Measurements from ENCODE around the gene METTL8. TPM values are rescaled to one million over a fixed set of nuclear protein-coding genes. Genes with fewer than 3 reads are reported as not detected.

Gene METTL8
- total RNA-seq, 2 donors from 2014 or later: 25.6 to 31.0 TPM

DNA sequence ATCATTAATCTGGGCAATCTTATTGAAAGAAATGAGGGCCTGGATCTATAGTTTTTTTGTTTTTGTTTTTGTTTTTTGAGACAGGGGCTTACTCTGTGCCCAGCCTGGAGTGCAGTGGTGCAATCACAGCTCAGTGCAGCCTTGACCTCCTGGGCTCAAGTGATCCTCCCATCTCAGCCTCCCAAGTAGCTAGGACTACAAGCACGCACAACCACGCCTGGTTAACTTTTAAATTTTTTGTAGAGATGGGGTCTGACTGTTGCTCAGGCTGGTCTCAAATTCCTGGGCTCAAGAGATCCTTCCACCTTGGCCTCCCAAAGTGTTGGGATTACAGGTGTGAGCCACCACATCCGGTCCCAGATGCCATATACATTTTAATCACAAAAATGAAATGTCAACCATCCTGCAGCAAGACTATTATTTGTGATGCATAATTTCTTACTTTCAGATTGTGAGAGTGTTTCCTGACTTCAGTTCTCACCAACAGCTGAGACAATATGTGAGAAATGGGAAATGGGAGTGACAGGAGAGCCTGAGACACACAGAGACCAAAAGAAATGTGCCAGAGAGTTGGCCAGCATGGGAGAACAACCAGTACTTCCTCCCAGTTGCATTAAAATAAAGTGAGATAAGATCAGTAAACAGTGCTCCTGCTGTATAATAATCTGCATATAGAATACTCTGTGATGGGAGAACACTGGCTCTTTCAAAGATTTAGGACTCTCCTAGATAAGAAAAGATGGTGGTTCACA, 87.6 kb downstream of the METTL8 start:
- DNase-seq (no peak), ATAC-seq (replicated peaks in 1 of 2) (no peak)
- H3K27me3 Mint-ChIP-seq (ENCODE audit: low read depth): no peaks in the 10 kb centered on the region
- peaks cover under 1 to 4% of the 10 kb centered on the region in 2 donors for H3K36me3 Mint-ChIP-seq (ENCODE audit: insufficient read depth in 2 of 2)
- no peak overlapping the region for H3K27ac Mint-ChIP-seq
- H3K4me3 Mint-ChIP-seq: no peak overlapping the region
- H3K9me3 Mint-ChIP-seq: peaks cover 0 to 3% of the 10 kb centered on the region in 2 donors
- H3K4me1 Mint-ChIP-seq (ENCODE audit: low read depth): peaks cover 38% of the 10 kb centered on the region

DNA sequence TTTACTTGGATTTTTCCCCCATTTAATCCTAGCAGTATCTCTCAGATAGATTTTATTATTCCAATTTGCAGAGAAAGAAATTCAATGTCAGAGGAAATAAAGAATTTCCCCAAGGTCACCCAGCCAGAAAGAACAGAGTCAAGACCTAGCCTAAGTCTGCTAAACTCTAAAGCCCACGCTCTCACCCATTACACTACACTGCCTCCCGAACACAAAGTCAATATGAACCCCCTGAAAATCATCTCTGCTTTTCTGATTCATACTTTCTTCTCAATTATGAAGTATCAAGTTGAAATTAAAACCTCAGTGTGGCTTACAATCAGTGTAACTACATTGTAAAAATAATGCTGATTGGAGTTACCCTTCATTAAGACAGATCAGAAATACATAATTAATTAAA, 89.6 kb downstream of the METTL8 start:
- Mint-ChIP-seq H3K9me3 (no peaks in the 10 kb centered on the region), H3K4me1 (ENCODE audit: low read depth) (peaks cover 38% of the 10 kb centered on the region), H3K4me3 (peak overlapping the region in 1 of 2 donors; percentile 28), H3K36me3 (ENCODE audit: insufficient read depth in 2 of 2) (no peaks in the 10 kb centered on the region), H3K27me3 (ENCODE audit: low read depth) (no peaks in the 10 kb centered on the region), H3K27ac (no peak overlapping the region)
- DNase-seq: no peak
- ATAC-seq (replicated peaks in 1 of 2): peak; percentile 74 to 78

DNA sequence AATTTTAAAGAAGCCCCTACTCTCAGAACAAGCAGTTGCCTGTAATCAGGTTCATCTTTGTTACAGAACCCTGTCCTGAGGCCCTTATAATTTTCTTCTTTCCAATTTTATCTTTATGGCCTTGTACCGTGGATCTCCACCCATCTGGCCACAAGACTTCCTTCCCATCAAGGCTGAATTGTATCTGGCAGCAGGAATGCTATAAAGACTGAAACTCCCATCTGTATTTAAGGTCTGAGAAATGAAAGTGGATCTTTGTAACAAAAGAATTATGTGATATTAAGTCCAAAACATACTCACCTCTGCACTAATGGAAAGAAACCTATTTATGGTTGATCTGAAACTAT, 91.8 kb downstream of the METTL8 start:
- ATAC-seq (replicated peaks in 1 of 2): no peak
- peaks cover 32% of the 10 kb centered on the region for H3K4me1 Mint-ChIP-seq (ENCODE audit: low read depth)
- no peak for DNase-seq
- H3K9me3 Mint-ChIP-seq: no peaks in the 10 kb centered on the region
- peaks cover 0 to 5% of the 10 kb centered on the region in 2 donors for H3K36me3 Mint-ChIP-seq (ENCODE audit: insufficient read depth in 2 of 2)
- H3K27me3 Mint-ChIP-seq (ENCODE audit: low read depth): no peaks in the 10 kb centered on the region
- H3K27ac Mint-ChIP-seq: no peak overlapping the region
- no peak overlapping the region for H3K4me3 Mint-ChIP-seq

DNA sequence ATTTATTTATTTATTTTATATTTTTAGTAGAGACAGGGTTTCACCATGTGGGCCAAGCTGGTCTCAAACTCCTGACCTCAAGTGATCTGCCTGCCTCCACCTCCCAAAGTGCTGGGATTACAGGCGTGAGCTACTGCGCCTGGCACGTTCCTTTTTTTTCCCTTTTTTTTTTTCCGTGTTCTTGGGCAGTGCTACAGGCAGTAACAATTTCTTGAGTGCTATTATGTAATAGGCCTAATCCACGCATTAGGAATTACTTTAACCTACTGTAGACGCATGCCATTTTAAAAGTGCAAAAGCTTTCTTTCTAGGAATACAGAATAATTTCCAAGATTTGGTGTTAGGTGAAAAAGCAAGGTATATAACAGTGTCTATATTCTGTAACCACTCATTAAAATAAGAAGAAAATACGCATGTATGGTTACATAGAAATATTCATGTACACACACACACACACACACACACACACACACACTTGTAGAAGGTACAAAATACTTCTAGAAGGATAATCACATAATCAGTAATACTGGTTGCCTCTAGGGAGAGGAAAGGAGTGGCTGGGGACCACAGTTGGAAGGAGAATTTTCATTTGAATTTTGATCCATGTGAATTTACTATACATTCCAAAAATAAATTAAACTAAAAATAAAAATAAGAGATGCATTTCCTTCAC, 92.3 kb downstream of the METTL8 start:
- H3K27me3 Mint-ChIP-seq (ENCODE audit: low read depth): no peaks in the 10 kb centered on the region
- H3K4me1 Mint-ChIP-seq (ENCODE audit: low read depth): peaks cover 32% of the 10 kb centered on the region
- peaks cover 0 to 6% of the 10 kb centered on the region in 2 donors for H3K36me3 Mint-ChIP-seq (ENCODE audit: insufficient read depth in 2 of 2)
- no peak for ATAC-seq (replicated peaks in 1 of 2)
- H3K4me3 Mint-ChIP-seq: no peak overlapping the region
- no peak for DNase-seq
- no peak overlapping the region for H3K27ac Mint-ChIP-seq
- no peaks in the 10 kb centered on the region for H3K9me3 Mint-ChIP-seq

DNA sequence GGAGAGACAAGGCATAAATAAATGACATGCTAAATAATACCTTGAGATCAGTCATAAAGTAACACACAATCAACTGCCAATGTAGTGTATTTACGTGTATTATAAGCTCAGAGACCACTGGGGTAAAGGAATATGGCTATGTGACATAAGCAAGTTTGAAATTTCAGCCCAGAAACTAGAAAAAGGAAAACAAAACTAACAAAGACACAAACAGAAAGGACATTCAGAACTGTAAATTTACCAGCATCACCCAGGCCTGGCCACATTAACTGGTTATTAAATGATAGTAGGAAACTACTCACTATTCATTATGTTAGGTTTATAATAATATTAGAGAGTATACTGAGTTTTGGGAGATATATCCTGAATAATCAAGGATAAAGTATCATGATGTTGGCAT, 98.8 kb downstream of the METTL8 start:
- Mint-ChIP-seq H3K4me1 (ENCODE audit: low read depth) (peaks cover 23% of the 10 kb centered on the region), H3K36me3 (ENCODE audit: insufficient read depth in 2 of 2) (peaks cover 2 to 9% of the 10 kb centered on the region in 2 donors), H3K9me3 (no peaks in the 10 kb centered on the region), H3K4me3 (no peak overlapping the region), H3K27ac (no peak overlapping the region), H3K27me3 (ENCODE audit: low read depth) (no peaks in the 10 kb centered on the region)
- no peak for DNase-seq
- ATAC-seq (replicated peaks in 1 of 2): no peak

DNA sequence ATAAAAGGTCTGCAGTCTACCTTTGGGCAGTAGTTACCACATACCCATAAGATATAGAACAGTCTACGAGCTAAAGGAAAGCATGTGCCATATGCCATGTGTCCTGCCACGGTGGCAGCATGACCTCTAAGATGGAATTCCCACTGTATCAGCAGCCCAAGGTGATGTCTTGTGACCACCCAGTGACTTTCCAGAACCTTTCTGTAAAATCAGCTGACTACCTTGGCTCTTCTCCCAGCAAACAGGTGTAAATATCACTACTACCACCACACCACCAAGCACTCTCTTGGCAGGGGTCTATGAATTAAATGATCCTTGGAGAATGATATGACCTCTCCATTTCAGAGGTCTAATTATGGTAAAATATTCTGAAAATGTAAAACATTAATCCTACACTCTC, 99.6 kb downstream of the METTL8 start:
- no peak overlapping the region for H3K4me3 Mint-ChIP-seq
- peaks cover 23% of the 10 kb centered on the region for H3K4me1 Mint-ChIP-seq (ENCODE audit: low read depth)
- ATAC-seq (replicated peaks in 1 of 2) (no peak), DNase-seq (no peak)
- no peaks in the 10 kb centered on the region for H3K9me3 Mint-ChIP-seq
- H3K27ac Mint-ChIP-seq: no peak overlapping the region
- no peaks in the 10 kb centered on the region for H3K27me3 Mint-ChIP-seq (ENCODE audit: low read depth)
- H3K36me3 Mint-ChIP-seq (ENCODE audit: insufficient read depth in 2 of 2): peaks cover 2 to 9% of the 10 kb centered on the region in 2 donors

DNA sequence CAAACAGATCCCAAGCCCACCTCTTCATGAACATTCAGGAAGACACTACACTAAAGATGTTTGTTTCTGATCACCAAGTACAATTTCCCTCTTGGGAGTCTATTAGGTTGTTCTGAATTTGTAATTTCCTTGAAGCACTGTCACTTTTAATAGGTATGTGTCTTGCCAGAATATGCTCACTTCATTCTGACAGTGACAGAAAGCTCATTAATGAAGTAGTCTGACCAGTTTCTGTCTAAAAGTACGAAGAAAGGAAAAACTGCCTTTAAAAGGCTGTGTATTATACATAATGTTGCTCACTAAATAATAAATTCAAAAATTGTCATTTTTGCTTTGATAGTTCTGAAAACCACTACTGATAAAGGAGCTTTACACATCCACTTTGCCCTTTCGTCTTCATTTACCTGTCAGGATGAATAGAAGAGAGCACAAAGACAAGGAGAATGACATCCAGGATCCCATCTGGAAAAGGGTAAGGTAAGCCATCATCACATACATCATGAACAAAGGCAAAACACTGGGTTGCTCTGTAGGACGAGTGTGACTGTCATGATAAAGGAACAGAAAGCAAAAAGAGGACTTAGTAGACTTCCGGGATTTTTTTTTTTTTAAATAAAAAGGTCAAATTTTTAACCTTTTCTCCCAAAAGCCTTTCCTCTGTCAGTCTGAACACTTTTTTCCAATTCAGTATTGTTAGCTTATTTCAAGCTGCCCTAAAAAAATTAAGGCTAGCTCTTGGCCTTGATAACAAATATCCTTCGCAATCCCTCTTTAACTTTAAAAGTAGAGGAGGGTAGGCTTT, 103.4 kb downstream of the METTL8 start:
- ATAC-seq (replicated peaks in 1 of 2): no peak
- peak overlapping the region; percentile 87 for H3K27ac Mint-ChIP-seq
- H3K27me3 Mint-ChIP-seq (ENCODE audit: low read depth): no peaks in the 10 kb centered on the region

DNA sequence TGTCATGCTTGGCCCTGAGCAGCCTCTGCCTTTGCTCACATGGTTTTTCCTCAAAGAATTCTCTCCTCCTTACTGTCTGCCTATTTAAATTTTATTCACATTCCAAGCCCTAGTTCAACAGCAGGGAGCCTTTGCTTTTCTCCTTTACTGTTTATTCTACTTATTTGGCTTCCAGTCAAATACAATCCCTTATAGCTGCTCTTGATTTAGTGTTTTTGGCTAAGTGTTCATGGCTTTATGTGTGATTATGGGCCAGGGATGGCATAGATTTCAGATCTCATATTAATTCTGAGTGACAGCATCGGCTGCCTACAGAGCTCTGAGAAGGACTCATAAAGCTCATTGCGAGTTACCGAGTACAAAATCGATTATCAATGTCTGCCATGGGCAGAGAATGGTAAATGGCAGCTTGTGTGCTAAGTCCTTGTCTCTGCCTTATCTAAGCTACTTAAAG, 106.7 kb downstream of the METTL8 start:
- peaks cover 51% of the 10 kb centered on the region for H3K4me1 Mint-ChIP-seq (ENCODE audit: low read depth)
- H3K4me3 Mint-ChIP-seq: peak overlapping the region; percentile 19 to 89

More for the DNA sequence above, 103.4 kb downstream of the METTL8 start:
- Mint-ChIP-seq H3K4me3 (peak overlapping the region in 1 of 2 donors; percentile 47), H3K4me1 (ENCODE audit: low read depth) (peaks cover 36% of the 10 kb centered on the region), H3K36me3 (ENCODE audit: insufficient read depth in 2 of 2) (peaks cover 5 to 6% of the 10 kb centered on the region in 2 donors), H3K9me3 (peaks cover 0 to 2% of the 10 kb centered on the region in 2 donors)
- DNase-seq: no peak

DNA sequence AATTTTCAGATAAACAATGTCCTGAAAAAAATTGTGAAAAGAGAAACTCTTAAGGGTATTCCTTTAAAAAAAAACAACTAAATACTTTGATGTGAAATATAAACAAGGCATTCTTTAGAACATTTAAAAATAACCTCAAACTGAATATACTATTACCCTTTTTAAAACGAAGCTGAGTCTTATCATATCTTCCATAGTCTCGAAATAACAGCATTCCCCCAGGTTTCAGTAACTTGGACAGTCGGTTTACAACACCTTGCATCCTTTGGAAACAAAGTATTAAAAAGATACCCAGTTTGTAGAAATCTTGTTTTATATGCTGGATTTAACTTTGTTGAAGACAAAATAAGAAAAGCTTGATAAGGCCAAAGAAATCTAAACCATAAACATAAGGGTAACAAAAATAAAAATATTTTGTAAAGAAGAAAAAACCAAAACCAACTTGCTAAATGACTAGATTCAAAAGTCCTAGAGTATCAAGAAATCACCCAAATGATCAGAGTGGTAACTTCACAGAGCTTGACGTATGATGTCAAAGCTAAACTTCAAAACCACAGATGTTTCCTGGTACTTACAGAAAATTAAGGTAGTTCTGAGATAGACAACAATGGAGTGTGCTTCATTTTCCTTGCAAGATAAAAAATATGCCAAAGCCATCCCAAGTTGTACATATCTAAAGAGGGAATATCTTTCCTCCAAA, 107.8 kb downstream of the METTL8 start:
- H3K9me3 Mint-ChIP-seq: peaks cover 0 to 2% of the 10 kb centered on the region in 2 donors
- DNase-seq: no peak
- H3K27me3 Mint-ChIP-seq (ENCODE audit: low read depth): no peaks in the 10 kb centered on the region
- peak; percentile 94 to 95 for ATAC-seq (replicated peaks in 1 of 2)
- peaks cover 57% of the 10 kb centered on the region for H3K4me1 Mint-ChIP-seq (ENCODE audit: low read depth)
- peak overlapping the region; percentile 99 for H3K27ac Mint-ChIP-seq
- peak overlapping the region; percentile 19 to 89 for H3K4me3 Mint-ChIP-seq
- H3K36me3 Mint-ChIP-seq (ENCODE audit: insufficient read depth in 2 of 2): peaks cover 8 to 23% of the 10 kb centered on the region in 2 donors

More for the DNA sequence above, 106.7 kb downstream of the METTL8 start:
- DNase-seq (no peak), ATAC-seq (replicated peaks in 1 of 2) (no peak)
- peak overlapping the region; percentile 99 for H3K27ac Mint-ChIP-seq
- no peaks in the 10 kb centered on the region for H3K27me3 Mint-ChIP-seq (ENCODE audit: low read depth)
- H3K9me3 Mint-ChIP-seq: peaks cover 0 to 2% of the 10 kb centered on the region in 2 donors
- peaks cover 8 to 19% of the 10 kb centered on the region in 2 donors for H3K36me3 Mint-ChIP-seq (ENCODE audit: insufficient read depth in 2 of 2)

DNA sequence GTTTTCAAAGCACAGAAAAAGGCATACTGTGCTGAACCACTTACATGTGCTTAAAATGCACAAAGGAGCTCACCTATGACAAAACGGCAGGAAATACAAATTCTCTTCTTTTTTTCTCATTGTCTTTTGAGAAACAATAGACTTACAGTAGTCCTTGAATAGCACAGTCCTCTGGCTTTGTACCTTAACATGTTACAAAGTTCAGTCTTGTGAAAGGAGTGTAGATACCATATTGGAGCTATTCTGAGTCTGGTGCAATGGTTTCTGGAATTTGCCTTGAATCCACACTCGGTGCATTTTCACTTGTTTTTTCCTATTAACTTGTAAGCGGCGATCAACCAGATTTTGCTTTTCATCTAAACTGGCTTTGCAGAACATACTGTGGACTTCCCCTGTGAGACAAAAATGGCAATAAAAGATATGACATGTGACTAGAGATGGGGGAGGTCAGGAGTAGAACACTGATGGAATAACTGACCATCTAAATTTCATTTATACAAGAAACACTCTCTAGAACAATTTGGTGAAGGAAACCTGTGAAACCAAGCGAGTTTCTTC, 109.7 kb downstream of the METTL8 start:
- Mint-ChIP-seq H3K27me3 (ENCODE audit: low read depth) (no peaks in the 10 kb centered on the region), H3K36me3 (ENCODE audit: insufficient read depth in 2 of 2) (peaks cover 6 to 25% of the 10 kb centered on the region in 2 donors), H3K9me3 (peaks cover 0 to 2% of the 10 kb centered on the region in 2 donors), H3K27ac (peak overlapping the region; percentile 75), H3K4me1 (ENCODE audit: low read depth) (peaks cover 77% of the 10 kb centered on the region), H3K4me3 (peak overlapping the region; percentile 40 to 73)
- no peak for ATAC-seq (replicated peaks in 1 of 2)
- no peak for DNase-seq

DNA sequence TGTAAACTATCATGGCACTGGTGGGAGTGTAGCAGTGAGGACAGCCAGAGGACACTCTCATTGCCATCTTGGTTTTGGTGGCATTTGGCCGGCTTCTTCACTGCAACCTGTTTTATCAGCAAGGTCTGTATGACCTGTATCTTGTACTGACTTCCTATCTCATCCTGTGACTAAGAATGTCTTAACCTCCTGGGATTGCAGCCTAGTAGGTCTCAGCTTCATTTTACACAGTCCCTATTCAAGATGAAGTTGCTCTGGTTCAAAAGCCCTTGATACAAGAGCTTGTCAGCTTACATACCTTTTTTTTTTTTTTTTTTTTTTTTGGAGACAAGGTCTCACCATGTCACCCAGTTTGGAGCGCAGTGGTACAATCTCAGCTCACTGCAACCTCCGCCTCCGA, 110.9 kb downstream of the METTL8 start:
- H3K27me3 Mint-ChIP-seq (ENCODE audit: low read depth): no peaks in the 10 kb centered on the region
- H3K36me3 Mint-ChIP-seq (ENCODE audit: insufficient read depth in 2 of 2): peaks cover 6 to 25% of the 10 kb centered on the region in 2 donors
- peaks cover 84% of the 10 kb centered on the region for H3K4me1 Mint-ChIP-seq (ENCODE audit: low read depth)
- H3K9me3 Mint-ChIP-seq: peaks cover 0 to 2% of the 10 kb centered on the region in 2 donors
- H3K4me3 Mint-ChIP-seq: no peak overlapping the region
- DNase-seq (no peak), ATAC-seq (replicated peaks in 1 of 2) (no peak)
- no peak overlapping the region for H3K27ac Mint-ChIP-seq

DNA sequence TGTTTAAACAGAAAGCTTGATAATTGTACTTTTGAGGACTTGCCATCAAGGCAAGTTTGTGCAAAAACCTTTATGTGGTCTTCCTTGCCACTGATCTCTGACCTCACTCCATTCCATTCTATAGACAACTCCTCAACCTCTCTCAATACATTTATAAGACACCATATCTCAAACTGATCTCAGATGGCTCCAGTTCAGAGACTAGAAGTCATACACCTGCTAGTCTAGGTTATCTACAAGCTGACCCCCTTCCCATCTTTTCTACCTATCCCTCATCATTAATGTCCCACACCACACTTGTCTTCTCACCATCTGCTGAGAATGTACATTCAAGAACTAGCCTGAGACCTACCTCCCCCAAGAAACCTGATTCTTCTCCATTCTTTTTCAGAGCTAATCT, 113.1 kb downstream of the METTL8 start:
- Mint-ChIP-seq H3K36me3 (ENCODE audit: insufficient read depth in 2 of 2) (peaks cover 3 to 25% of the 10 kb centered on the region in 2 donors), H3K27ac (no peak overlapping the region), H3K4me3 (peak overlapping the region; percentile 8 to 23)

More for the DNA sequence above, 113.1 kb downstream of the METTL8 start:
- H3K27me3 Mint-ChIP-seq (ENCODE audit: low read depth): no peaks in the 10 kb centered on the region
- ATAC-seq (replicated peaks in 1 of 2) (no peak), DNase-seq (no peak)
- no peaks in the 10 kb centered on the region for H3K9me3 Mint-ChIP-seq
- peaks cover 76% of the 10 kb centered on the region for H3K4me1 Mint-ChIP-seq (ENCODE audit: low read depth)

Measured in activated T-cell treated with anti-CD3 and anti-CD28 coated beads, Interleukin-2, amount 50 U/mL, for 72 hours (primary cell).